GM21526 (cell line): ENCODE measurements around the gene SLC24A3.

Experiments
- ATAC-seq: cut with Tn5 transposase; IDR thresholded peaks from one replicate; pipeline ENCODE4 v1.9.1; 2021; ENCODE audit warnings: moderate library complexity; ENCODE audit not compliant: unreplicated experiment, low FRiP score

SLC24A3 gene

DNA sequence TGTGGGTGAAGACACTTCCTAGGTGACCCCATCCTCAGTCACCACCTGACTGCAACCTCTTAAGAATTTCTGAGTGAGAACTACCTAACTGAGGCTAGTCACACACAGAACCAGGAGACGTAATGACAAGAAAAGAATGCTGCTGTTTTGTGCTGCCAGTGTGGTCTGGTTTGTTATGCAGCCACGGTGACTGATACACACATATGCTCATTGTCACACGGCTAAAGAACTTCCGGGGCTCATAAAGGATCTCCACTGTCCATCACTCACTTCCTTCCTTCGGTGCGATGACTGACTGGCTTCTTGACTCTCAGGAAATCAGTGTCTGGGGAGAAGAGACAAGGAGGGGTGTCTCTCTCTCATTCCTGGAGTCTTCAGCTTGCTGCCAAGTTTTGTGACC is 88.0 kb downstream of the SLC24A3 start:
- ATAC-seq: no peak

DNA sequence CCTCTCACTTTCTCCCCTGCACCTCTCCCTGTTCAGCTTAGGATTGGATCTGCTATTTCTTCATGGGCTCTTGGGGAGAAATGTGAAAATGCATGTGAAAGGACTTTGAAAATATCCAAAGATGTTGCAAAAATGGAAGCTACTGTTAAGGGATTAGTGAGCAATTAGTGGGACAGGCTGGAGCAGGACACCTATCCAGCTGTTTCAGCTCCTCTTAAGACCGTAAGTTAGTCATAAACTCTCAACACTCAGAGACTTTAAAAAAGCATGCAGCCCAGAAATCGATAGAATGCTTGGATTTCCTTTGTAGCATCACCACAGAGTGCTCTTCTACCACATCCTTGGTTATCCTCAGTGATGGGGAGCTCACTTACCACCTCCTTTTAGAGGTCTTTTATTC is 88.7 kb downstream of the SLC24A3 start:
- no peak for ATAC-seq

DNA sequence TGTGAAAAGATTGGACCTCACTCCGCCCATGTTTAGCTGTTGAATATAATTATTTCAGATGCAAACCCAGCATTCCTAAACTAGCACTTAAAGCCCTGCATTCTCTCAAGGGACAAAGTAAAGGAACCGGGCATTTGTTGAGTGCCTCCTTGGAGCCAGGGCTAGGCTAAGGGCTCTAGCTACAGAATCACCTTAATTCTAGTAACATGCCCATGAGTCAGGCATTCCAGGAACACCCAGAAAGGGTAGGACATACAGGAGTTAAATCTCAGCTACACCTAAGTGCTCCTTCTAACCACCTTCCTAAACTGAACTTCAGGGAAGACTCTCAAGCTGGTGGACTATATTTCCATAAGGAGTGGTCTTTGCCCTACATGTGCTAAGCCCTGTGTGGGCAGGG is 89.4 kb downstream of the SLC24A3 start:
- no peak for ATAC-seq

DNA sequence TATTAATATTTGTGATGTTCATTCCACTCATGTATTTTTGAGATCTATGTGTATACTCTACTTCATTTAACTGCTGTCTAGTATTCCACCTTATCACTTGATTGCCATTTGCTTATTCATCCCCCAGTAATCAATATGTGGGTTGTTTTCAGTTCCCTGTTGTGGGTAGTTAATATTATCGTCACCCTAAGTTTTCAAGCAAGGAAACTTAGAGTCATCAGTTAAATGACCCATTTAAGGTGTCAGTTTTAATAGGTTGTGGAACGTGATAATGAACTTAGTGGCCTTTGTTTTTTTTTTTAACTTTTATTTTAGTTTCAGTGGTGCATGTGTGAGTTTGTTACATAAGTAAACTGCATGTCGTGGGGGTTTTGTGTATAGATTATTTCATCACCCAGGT is 90.3 kb downstream of the SLC24A3 start:
- ATAC-seq: no peak

DNA sequence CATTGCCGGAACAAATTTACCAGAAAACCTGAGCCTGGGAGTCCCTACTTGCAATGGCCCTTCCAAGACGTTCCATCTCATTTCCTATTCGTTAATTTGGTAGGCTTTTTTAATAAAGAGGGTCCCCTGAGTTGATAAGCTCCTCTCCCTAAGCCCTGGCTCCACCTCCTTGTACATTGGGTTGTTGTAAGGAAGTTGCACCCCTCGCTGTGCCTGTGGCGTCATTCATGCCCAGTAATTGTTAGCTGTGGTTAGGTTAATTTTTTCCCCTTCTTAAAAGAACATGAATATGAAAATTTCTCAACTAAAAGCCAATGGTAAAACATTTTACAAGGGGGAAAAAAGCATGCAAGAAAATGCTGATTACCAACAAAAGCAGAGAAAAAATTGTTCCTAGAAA is 91.9 kb downstream of the SLC24A3 start:
- no peak for ATAC-seq

- no peak for ATAC-seq
Observed at GRCh38 chr20:19304886-19305415, 92.5 kb downstream of the SLC24A3 start.

- ATAC-seq: no peak
Observed at GRCh38 chr20:19308146-19308545, 95.7 kb downstream of the SLC24A3 start.

DNA sequence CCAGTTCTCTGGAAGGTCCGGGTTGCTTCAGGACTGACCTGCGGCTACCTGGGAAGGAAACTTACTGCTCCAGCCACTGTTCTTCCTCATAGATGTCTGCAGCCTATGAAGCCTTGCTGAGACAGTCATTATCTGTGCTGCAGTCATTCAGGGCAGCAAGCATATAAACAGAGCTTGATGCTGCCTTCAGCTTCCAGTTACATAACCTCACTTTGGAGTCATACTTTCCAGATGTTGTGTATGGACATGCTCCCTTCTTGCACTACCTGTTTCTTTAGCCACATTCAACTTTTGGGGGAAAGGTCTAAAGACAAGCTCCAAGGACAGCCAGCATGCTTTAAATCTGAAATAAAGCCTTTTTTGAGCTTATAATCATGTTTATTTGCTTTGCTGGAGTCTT is 98.1 kb downstream of the SLC24A3 start:
- ATAC-seq: no peak

- no peak for ATAC-seq
Observed at GRCh38 chr20:19313342-19314069, 101.1 kb downstream of the SLC24A3 start.

DNA sequence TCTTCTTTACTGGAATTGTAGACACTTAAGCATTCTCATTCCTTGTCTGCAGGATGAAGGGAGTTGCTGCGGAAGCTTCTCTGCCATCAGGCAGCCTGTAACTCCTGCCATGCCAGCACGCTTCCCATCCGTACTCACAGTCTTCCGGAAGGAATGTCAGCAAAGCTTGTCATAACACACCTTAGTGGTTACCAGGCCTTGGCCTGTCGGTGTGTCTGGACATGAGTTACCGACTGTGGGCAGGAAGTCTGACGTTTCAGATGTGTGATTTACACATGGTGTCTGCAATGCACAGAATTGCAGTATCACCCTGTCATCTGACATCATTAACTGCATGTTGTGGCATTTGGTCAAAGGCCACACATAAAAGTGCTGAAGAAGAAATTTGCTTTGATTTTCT is 102.2 kb downstream of the SLC24A3 start:
- ATAC-seq: no peak

- no peak for ATAC-seq
Observed at GRCh38 chr20:19317237-19318069, 105.0 kb downstream of the SLC24A3 start.

- no peak for ATAC-seq
Observed at GRCh38 chr20:19318610-19319009, 106.2 kb downstream of the SLC24A3 start.

- ATAC-seq: no peak
Observed at GRCh38 chr20:19320005-19320404, 107.6 kb downstream of the SLC24A3 start.

DNA sequence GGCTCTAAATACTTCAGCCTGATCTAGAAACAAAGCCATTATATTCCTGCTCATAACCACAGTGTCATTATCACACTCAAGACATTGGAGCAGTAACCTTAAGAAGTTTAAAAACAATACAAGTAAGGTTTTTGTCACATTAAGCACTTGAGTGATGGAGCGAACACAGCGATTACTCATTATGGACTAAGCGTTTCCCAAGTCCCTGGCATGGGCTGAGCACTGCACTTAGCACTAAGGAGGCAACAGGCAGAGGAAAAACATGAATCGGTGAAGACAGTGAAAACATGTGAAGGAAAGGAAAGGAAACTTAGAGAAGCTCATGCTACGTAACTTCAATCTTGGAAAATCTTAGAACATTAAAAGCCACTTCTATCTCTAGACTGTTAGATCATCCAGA is 108.7 kb downstream of the SLC24A3 start:
- no peak for ATAC-seq

- ATAC-seq: no peak
Observed at GRCh38 chr20:19322061-19322985, 109.9 kb downstream of the SLC24A3 start.

DNA sequence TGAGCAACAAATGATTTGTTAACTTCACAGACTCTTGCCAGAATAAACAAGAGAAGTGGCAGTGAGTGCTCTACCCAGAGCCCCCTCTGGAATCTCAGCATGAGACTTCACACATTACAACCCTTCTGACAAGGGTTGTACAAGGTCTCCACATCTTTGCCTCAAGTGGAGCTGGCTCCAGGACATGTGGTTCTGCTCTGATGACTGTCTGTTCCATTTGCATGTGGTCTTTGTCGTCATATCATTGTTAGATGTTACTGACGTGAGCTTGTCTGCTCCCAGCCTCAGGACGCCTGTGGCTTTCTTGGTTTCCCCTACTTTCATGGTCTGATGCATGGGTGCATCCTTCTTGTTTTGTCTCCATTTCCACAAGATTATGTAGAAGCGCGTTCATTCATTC is 115.0 kb downstream of the SLC24A3 start:
- ATAC-seq: no peak

- ATAC-seq: no peak
Observed at GRCh38 chr20:19328676-19329075, 116.2 kb downstream of the SLC24A3 start.

GRCh38 chr20:19330038-19330437 is 117.6 kb downstream of the SLC24A3 start:
- ATAC-seq: no peak

GRCh38 chr20:19330731-19331130 is 118.3 kb downstream of the SLC24A3 start:
- no peak for ATAC-seq

DNA sequence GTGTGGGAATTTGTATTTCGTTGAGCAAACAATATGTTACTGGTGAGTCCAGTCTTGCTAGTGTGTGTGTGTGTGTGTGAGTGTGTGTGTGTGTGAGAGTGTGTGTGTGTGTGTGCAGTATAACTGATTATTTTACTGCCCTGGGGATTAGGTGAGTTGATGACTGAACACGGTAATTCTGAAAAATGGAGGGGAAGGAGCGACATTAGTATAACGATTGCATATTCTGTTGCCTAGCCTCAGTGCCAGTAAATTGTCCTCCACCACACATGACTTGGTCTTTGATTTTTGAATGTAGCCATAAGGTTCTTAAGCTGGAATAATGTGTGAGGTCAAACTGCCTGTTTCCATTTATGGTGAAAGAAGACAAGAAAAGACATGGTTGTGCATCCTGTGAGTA is 121.1 kb downstream of the SLC24A3 start:
- ATAC-seq: no peak

- no peak for ATAC-seq
Observed at GRCh38 chr20:19335341-19335740, 122.9 kb downstream of the SLC24A3 start.
